OCI-LY7 (cell line): ENCODE data around the gene XRCC3. TPM values are rescaled to one million over a fixed set of nuclear protein-coding genes. Genes with fewer than 3 reads are reported as not detected.

Experiments used
- BruUV-seq: library from RNA; stranded (reverse); fragments of 400-500 nt; replicated peaks from 2 replicates; lab custom pipeline; 2021; lab: Mats Ljungman, UMichigan
- CTCF ChIA-PET: fragments of 300-600 bp; sonication (Branson Sonifier 250); formaldehyde crosslinking; loops from one replicate; lab custom pipeline; 2022; ENCODE audit warnings: antibody characterized with exemption; ENCODE audit not compliant: unreplicated experiment; lab: Charles Lee
- POLR2A ChIA-PET: fragments of 300-600 bp; sonication (Branson Sonifier 250); formaldehyde crosslinking; loops from one replicate; lab custom pipeline; 2022; ENCODE audit warnings: antibody characterized with exemption; lab: Charles Lee
- DNase-seq: peaks from one replicate; pipeline ENCODE4 v3.0.0-alpha.2; 2015; ENCODE audit warnings: low spot score
- H2AFZ ChIP-seq: fragments of 200-600 bp; sonication (generic), shearing (Covaris generic); 2 replicates; pipeline ENCODE4 v1.6.1; 2014; ENCODE audit warnings: mild to moderate bottlenecking, antibody characterized with exemption, low read length, moderate library complexity
- H3K27ac ChIP-seq: fragments of 200-600 bp; sonication (generic); 2 replicates; pipeline ENCODE4 v1.5.1; 2014; ENCODE audit warnings: mixed run types, low read depth, mild to moderate bottlenecking, moderate library complexity, low read length, inconsistent platforms; ENCODE audit not compliant: poor library complexity, severe bottlenecking
- H3K36me3 ChIP-seq: fragments of 200-600 bp; sonication (generic); 2 replicates; pipeline ENCODE4 v1.6.1; 2014; ENCODE audit warnings: mild to moderate bottlenecking, antibody characterized with exemption, low read length, moderate library complexity, mixed read lengths; ENCODE audit not compliant: insufficient read depth
- H3K4me1 ChIP-seq: fragments of 200-600 bp; sonication (generic); 2 replicates; pipeline ENCODE4 v1.5.1; 2014; ENCODE audit warnings: mild to moderate bottlenecking, low read length; ENCODE audit not compliant: insufficient read depth, poor library complexity, severe bottlenecking
- H3K4me2 ChIP-seq: fragments of 200-600 bp; sonication (generic); 2 replicates; pipeline ENCODE4 v1.6.1; 2014; ENCODE audit warnings: mild to moderate bottlenecking, low read length
- H3K4me3 ChIP-seq: fragments of 200-600 bp; sonication (generic); 2 replicates; pipeline ENCODE4 v1.5.1; 2014; ENCODE audit warnings: mild to moderate bottlenecking, low read depth, low read length; ENCODE audit not compliant: poor library complexity, severe bottlenecking
- H3K79me2 ChIP-seq: fragments of 200-600 bp; sonication (generic); 2 replicates; pipeline ENCODE4 v1.6.1; 2016; ENCODE audit warnings: low read depth, mild to moderate bottlenecking, low read length, moderate library complexity, mixed read lengths; ENCODE audit not compliant: insufficient read depth
- H3K9me2 ChIP-seq: fragments of 200-600 bp; sonication (generic); 2 replicates; pipeline ENCODE4 v1.6.1; 2016; ENCODE audit warnings: mild to moderate bottlenecking, low read length, mixed read lengths; ENCODE audit not compliant: insufficient read depth
- H3K9me3 ChIP-seq: fragments of 200-600 bp; sonication (generic); 2 replicates; pipeline ENCODE4 v1.6.1; 2014; ENCODE audit warnings: mild to moderate bottlenecking, mixed run types, low read length, mixed read lengths
- H4K20me1 ChIP-seq: fragments of 200-600 bp; sonication (generic); 2 replicates; pipeline ENCODE4 v1.6.1; 2014; ENCODE audit warnings: mild to moderate bottlenecking, antibody characterized with exemption, low read length, moderate library complexity, mixed read lengths; ENCODE audit not compliant: insufficient read depth
- CTCF ChIP-seq: fragments of 200-600 bp; sonication (generic); conservative IDR thresholded peaks from 2 replicates; pipeline ENCODE4 v1.5.1; 2014; ENCODE audit warnings: mild to moderate bottlenecking, antibody characterized with exemption, low read length, moderate library complexity, mixed read lengths
- EZH2phosphoT487 ChIP-seq: fragments of 200-600 bp; sonication (generic); IDR thresholded peaks from 2 replicates; pipeline ENCODE4 v1.6.1; 2018; ENCODE audit warnings: low read depth, borderline replicate concordance, mild to moderate bottlenecking, mixed run types, antibody characterized with exemption, low read length, moderate library complexity, mixed read lengths
- intact Hi-C: fragments of 100-400 bp; cut with micrococcal nuclease; formaldehyde crosslinking; loops from one replicate; pipeline ENCODE4 v1.10.0; 2022; ENCODE audit not compliant: unreplicated experiment
- total RNA-seq, 2 experiments: library from RNA; depleted of rRNA in 1 of 2; stranded (reverse); fragments of >200 nt in 1 of 2; shearing (Covaris generic) in 1 of 2; gene quantifications; 2 replicates each; pipeline ENCODE4 v1.2.3, GENCODE V29; 2014 to 2022

XRCC3 gene
- total RNA-seq, 2 experiments from 2014 or later: 83.3 to 130 TPM

GRCh38 chr14:103727313-103727980 is 12.2 kb upstream of the XRCC3 start:
- Histone ChIP-seq H4K20me1 (no peaks in the 10 kb centered on the region), H3K79me2 (no peaks in the 10 kb centered on the region), H3K27ac (no peak overlapping the region), H3K9me3 (no peaks in the 10 kb centered on the region), H2AFZ (no peak overlapping the region), H3K4me1 (no peaks in the 10 kb centered on the region), H3K4me2 (no peak overlapping the region), H3K9me2 (no peaks in the 10 kb centered on the region), H3K36me3 (peaks cover 19% of the 10 kb centered on the region; the same call in 1 of the 2 replicates), H3K4me3 (no peak overlapping the region)
- ChIA-PET CTCF (no interaction called here), POLR2A (no interaction called here)
- intact Hi-C loops: no loop called here
- TF ChIP-seq CTCF: no peak
- TF ChIP-seq EZH2phosphoT487: no peak
- BruUV-seq: no TSS peak
- DNase-seq: no peak

GRCh38 chr14:103726474-103726873 is 11.2 kb upstream of the XRCC3 start:
- no peak for TF ChIP-seq EZH2phosphoT487
- TF ChIP-seq CTCF: no peak
- no peak overlapping the region for H3K27ac ChIP-seq
- no peaks in the 10 kb centered on the region for H3K9me2 ChIP-seq
- ChIA-PET CTCF (no interaction called here), POLR2A (no interaction called here)
- no peaks in the 10 kb centered on the region for H4K20me1 ChIP-seq
- no peak overlapping the region for H3K4me2 ChIP-seq
- peaks cover 17% of the 10 kb centered on the region; the same call in 1 of the 2 replicates for H3K36me3 ChIP-seq
- no peak overlapping the region for H2AFZ ChIP-seq
- no peak for DNase-seq
- BruUV-seq: no TSS peak
- no peaks in the 10 kb centered on the region for H3K9me3 ChIP-seq
- intact Hi-C loops: no loop called here
- H3K4me1 ChIP-seq: no peaks in the 10 kb centered on the region
- no peak overlapping the region for H3K4me3 ChIP-seq
- no peaks in the 10 kb centered on the region for H3K79me2 ChIP-seq

- TF ChIP-seq EZH2phosphoT487: no peak
- no peak for TF ChIP-seq CTCF
- no peaks in the 10 kb centered on the region for H3K79me2 ChIP-seq
- no TSS peak for BruUV-seq
These were observed 10.6 kb upstream of the XRCC3 start for GRCh38 chr14:103725739-103726395.

More at GRCh38 chr14:103725739-103726395, 10.6 kb upstream of the XRCC3 start:
- Histone ChIP-seq H3K27ac (no peak overlapping the region), H3K4me1 (no peaks in the 10 kb centered on the region), H3K36me3 (peaks cover 17% of the 10 kb centered on the region; the same call in 1 of the 2 replicates), H3K9me2 (no peaks in the 10 kb centered on the region), H2AFZ (no peak overlapping the region), H3K4me2 (no peak overlapping the region), H4K20me1 (no peaks in the 10 kb centered on the region), H3K9me3 (no peaks in the 10 kb centered on the region), H3K4me3 (no peak overlapping the region)
- ChIA-PET POLR2A (no interaction called here), CTCF (no interaction called here)
- no peak for DNase-seq
- intact Hi-C loops: no loop called here
